ENCODE results near the gene ZNF385B. TPM values are rescaled to one million over a fixed set of nuclear protein-coding genes. Genes with fewer than 3 reads are reported as not detected.

The ZNF385B gene
- total and polyA plus RNA-seq, 12 donors = 2.0 to 15.3 (median 8.4) TPM

GRCh38 chr2:179899666-179900065, 38.3 kb upstream of the ZNF385B start:
- 81 to 96% (median 89%) methylated on average over 1 of the region's 1 CpG for WGBS, 4 donors
- intact Hi-C loops (cut with DNase I) = no loop called here
- DNase-seq = no peak
- Histone ChIP-seq H3K36me3 (replicated peaks in 1 of 2) (no peaks in the 10 kb centered on the region), H3K9me3 (replicated peaks in 1 of 3) (no peaks in the 10 kb centered on the region), H3K27ac (no peak overlapping the region), H3K4me3 (no peak overlapping the region), H3K4me1 (replicated peaks in 1 of 2) (no peaks in the 10 kb centered on the region), H3K27me3 (no peaks in the 10 kb centered on the region)
- TF ChIP-seq POLR2A (IDR thresholded peaks at IDR 0.05) (no peak), CTCF (IDR thresholded peaks at IDR 0.05) (no peak)

- intact Hi-C loops (cut with DNase I) = no loop called here
- H3K27ac ChIP-seq = no peak overlapping the region
- DNase-seq = peak in 4 of 7 donors; percentile 27 to 55 (median 46)
- no peaks in the 10 kb centered on the region for H3K9me3 ChIP-seq (replicated peaks in 1 of 3)
- H3K36me3 ChIP-seq (replicated peaks in 1 of 2) = no peaks in the 10 kb centered on the region
- 76 to 85% (median 84%) methylated on average over 4 of the region's 4 CpGs for WGBS, 4 donors
- no peaks in the 10 kb centered on the region for H3K27me3 ChIP-seq
- TF ChIP-seq POLR2A (IDR thresholded peaks at IDR 0.05) = no peak
- peak in 2 of 6 experiments; percentile 19 to 22 for TF ChIP-seq CTCF (IDR thresholded peaks at IDR 0.05)
- H3K4me3 ChIP-seq = no peak overlapping the region
- no peaks in the 10 kb centered on the region for H3K4me1 ChIP-seq (replicated peaks in 1 of 2)
These were observed 37.5 kb upstream of the ZNF385B start for GRCh38 chr2:179898873-179899272.

- WGBS, 4 donors = 87 to 93% (median 90%) methylated on average over 3 of the region's 3 CpGs
- no peaks in the 10 kb centered on the region for H3K4me1 ChIP-seq (replicated peaks in 1 of 2)
- no peaks in the 10 kb centered on the region for H3K36me3 ChIP-seq (replicated peaks in 1 of 2)
- no peak for DNase-seq
- H3K27ac ChIP-seq = no peak overlapping the region
- no peaks in the 10 kb centered on the region for H3K9me3 ChIP-seq (replicated peaks in 1 of 3)
- no peak overlapping the region for H3K4me3 ChIP-seq
- no peaks in the 10 kb centered on the region for H3K27me3 ChIP-seq
- TF ChIP-seq CTCF (IDR thresholded peaks at IDR 0.05) = no peak
- TF ChIP-seq POLR2A (IDR thresholded peaks at IDR 0.05) = no peak
- intact Hi-C loops (cut with DNase I) = no loop called here
These were observed 32.2 kb upstream of the ZNF385B start for GRCh38 chr2:179893616-179894015.

- H3K27me3 ChIP-seq = no peaks in the 10 kb centered on the region
- TF ChIP-seq POLR2A (IDR thresholded peaks at IDR 0.05) = no peak
- no peak for TF ChIP-seq CTCF (IDR thresholded peaks at IDR 0.05)
These were observed 29.8 kb upstream of the ZNF385B start for GRCh38 chr2:179891237-179891636.

More at GRCh38 chr2:179891237-179891636, 29.8 kb upstream of the ZNF385B start:
- DNase-seq = no peak
- H3K27ac ChIP-seq = no peak overlapping the region
- H3K36me3 ChIP-seq (replicated peaks in 1 of 2) = no peaks in the 10 kb centered on the region
- H3K9me3 ChIP-seq (replicated peaks in 1 of 3) = no peaks in the 10 kb centered on the region
- no peaks in the 10 kb centered on the region for H3K4me1 ChIP-seq (replicated peaks in 1 of 2)
- WGBS, 4 donors = 82 to 95% (median 84%) methylated on average over 2 of the region's 2 CpGs
- intact Hi-C loops (cut with DNase I) = no loop called here
- no peak overlapping the region for H3K4me3 ChIP-seq

All from adrenal gland (tissue), 12 donors.